GM21390 (cell line): ENCODE data around the gene GRIN2A.

Source experiments
- ATAC-seq: cut with Tn5 transposase; IDR thresholded peaks from one replicate; pipeline ENCODE4 v1.9.1; 2021; ENCODE audit not compliant: unreplicated experiment

GRIN2A gene

DNA sequence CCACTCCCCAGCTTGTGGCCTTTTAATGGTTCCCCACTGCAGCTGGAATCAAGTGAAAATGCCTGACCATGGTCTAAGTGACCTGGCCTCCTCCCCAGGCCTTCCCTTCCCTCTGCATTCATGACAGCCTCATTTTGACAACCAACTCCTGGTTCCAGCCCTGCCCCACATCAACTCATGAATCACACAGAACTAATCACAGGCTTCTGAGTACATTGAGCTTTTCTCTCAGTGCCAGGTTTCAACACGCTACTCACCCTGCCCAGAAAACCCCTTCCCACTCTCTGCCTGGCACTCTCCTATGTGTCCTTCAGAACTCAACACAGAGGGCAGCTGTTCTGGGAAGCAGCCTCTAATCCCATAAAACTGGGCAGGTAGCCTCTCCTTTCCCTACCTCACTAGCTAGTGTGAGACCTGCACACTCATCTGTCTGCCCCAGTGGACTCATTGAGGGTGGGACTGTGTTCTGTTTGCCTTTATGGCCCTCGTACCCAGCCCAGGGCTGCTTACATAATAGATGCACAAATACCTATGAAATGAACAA lies 313.6 kb downstream of the GRIN2A start:
- no peak for ATAC-seq

DNA sequence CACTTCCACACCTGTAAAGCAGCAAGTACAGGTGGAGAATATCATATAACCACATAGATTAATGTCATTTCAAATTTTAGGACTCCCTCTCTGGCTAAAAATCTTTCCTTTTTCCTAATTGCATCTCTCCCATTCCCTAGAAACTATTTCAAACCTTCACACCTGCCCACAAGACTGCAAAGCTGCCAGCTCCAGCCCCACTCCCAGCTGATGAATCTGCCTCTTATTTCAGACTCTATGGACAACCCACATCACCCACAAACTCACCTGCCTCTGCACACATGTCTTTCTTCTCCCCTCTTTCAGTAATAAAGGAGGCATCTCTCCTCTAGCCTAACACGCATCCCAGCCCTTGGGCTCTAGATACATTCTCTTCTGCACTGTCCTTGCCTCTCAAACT lies 315.1 kb downstream of the GRIN2A start:
- no peak for ATAC-seq

DNA sequence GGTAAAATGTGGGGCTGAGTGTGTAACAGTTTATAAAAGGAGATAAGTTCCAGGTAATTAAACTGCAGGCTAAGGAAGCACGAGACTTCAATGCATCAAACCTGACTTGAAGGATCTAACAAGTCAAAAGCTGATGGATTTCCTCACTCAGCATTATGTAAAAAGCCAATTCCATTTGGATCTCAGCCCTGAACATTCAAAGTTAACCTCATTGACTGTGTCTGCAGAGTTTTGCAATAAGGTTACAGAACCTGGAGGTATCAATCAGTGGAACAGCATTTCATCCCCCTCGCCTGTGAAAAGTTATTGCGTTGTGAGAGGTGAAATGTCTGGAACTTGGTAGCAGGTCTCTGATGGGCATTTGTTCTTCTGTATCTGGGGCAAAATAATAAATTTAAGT lies 317.8 kb downstream of the GRIN2A start:
- no peak for ATAC-seq

DNA sequence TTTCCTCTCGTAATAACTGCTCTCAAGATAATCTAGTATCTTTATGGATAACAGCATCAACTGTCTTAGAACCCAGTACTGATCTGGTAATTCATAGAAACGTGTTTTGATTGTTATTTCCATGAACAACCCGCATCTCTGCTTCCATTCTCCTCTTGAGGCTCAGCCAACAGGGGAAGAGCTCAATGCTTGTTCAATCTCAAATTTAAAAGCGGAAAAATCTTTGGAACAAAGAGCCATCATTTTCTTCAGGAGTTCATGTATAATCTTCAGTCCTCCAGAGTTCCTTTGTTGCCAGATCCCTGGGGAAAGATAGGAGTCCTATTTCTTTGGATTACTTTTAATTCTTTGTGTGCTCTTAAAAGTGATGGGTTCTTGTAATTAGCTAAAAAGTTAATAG lies 319.9 kb downstream of the GRIN2A start:
- ATAC-seq = no peak

DNA sequence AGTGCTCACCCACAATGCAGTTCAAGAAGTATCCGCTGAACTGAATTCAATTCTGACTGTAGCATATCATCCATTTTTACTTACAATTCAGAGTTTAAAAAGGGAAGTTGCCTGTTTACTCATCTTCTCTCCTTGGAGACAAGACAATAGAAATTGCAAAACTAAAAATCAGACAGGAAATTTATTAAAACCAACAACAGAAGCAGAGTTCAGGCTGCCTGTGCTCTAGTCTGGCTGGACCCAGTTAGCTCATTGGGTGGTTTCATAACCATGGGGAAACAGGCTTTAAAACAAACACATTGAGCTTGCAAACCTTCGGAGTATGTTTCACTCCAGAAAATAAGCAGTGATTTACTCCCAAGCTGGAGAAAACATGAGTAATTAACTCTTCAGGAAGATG lies 321.4 kb downstream of the GRIN2A start:
- no peak for ATAC-seq

DNA sequence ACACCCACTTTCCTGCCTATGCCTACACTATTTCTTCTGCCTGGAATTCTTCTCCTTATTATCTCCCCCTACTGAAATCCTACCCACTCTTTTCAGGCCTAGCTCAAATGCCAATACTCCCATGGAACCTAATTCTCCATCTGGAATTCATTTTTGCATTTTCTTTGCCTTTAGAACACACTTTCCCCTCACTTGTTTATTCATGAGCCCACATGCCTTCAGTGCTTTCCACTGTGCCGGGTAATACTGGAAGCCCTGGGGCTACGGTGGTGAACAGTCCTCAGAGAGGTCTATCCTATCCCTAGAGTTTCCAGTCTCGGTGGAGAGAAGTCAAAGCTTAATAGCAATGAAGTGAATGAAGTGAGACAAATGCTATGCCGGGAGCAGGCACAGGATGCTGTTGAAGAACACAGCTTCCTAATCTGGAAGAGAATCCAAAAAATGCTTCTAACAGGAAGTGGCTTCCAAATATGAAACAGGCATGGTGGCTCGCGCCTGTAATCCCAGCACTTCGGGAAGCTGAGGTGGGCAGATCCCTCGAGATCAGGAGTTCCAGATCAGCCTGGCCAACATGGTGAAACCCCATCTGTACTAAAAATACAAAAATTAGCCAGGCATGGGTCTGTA lies 322.4 kb downstream of the GRIN2A start:
- no peak for ATAC-seq

DNA sequence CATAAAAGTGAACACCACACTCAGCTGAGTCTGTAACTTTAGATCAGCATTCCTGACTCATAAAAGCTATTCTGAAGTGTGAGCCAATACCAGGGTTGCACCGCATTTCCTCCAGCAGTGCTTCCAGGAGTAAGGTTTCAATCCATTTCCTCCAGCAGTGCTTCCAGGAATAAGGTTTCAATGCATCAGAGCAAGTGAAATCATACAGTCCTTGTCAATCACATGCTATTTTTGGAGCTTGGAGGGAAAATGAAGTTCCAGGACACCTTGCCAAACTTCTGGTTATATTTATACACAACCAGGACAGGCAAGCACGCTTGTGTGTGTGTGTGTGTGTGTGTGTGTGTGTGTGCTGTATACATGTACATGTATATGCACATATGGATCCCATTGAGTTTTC lies 327.6 kb downstream of the GRIN2A start:
- no peak for ATAC-seq

DNA sequence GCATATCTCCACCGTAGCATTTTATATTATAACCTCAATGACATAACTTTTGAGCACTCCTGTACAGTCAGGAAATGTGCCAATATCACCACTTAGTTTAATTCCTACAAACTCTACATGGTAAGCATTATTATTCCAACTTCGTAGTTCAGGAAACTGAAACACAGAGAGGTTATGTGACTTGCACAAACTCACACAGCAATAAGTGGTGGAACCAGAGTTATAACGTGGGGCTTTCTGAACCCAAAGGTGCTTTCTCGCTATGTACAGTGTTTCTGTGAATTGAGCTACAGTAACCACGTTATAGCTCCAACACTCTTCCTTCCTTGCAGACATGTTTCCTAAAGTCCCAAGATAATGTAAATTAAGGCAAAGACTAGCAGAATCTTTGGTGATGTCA lies 330.2 kb downstream of the GRIN2A start:
- ATAC-seq = no peak

DNA sequence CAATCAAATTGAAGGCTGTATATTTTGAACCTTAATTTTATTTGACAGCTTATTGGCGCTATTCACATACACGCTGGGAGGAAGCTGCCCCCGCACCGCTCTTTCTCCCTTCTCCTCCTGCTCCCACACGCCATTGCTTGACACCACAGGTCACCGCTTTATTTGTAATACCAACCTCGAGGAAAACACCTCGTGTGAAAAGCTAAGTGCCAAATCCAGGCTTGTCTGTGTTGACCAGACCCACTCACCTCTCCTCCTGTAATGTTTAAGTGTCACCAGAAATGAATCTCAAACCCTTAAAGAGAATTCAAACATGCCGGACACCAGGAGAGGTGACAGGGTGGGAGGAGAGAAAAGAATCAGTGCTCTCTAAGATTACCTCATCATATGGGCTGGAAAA lies 331.4 kb downstream of the GRIN2A start:
- no peak for ATAC-seq

DNA sequence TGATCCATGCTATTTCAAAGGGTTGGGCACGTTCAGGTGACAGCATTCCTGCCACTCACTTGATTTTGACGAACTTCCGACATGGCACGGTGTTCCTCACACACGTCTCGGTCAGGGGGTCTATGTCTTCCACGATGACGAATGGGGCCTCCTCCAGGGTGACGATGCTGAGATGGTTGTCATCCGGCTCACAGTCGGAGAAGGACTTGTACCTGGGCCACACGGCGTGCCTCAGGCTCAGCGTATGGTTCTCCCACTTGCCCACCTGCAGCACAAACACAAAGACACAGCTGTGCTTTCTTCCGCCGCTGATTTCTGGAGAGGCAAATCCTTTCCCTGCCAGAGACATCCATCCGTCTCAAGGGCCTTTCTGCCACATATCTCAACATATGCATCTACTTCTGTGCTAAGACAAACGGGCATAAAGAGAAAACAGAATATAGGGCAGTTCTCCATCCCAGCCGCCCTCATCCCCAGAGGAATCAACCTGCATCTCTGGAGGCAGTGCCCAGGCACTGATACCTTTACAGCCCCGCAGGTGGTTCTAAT lies 332.5 kb downstream of the GRIN2A start:
- no peak for ATAC-seq

DNA sequence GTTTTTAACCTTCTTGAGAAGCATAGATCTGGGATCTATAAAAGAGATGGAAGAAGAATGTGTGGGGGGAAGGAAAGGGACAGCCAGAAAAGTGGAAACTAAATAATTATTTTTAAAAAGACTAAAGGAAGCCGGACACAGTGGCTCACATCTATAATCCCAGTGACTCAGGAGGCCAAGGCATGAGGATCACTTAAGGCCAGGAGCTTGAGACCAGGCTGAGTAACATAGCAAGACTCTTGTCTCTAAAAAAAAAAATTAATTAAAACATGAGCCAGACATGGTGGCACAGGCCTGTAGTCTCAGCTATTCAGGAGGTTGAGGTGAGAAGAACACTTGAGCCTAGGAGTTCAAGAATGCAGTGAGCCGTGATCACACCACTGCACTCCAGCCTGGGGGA lies 335.1 kb downstream of the GRIN2A start:
- ATAC-seq = no peak

DNA sequence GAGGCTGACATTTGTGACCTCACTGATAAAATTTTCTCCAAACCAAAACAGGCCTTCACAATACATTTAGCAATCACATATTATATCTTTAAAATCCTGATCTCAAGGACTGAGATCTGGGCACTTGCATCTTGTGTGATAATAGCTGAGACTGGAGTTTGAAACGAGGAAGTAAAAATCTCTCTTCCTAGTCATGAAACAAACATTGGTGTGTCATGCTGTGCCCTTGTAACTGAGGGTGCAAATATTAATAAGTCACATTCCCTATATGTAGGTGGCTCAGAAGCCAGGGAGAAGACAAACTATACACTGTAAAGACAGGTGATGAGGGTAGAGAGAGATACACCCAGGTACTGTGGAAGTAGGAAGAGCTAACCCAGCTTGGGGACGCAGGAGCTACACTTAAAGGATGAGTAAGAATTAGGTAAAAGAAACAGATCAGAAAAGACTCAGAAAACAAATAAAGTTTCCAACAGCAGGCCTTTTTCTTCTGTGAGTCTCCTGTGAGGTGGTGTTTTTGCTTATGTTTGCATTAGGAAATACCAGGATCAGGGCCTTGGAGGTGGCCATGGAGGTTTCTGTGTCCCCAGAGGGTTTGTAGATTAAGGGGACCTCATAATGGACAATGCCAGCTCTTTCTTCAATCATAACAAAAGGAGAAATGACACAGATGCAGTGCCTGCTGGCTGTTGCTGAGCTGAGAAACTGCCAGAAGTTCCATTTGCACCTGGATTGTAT lies 335.7 kb downstream of the GRIN2A start:
- no peak for ATAC-seq

DNA sequence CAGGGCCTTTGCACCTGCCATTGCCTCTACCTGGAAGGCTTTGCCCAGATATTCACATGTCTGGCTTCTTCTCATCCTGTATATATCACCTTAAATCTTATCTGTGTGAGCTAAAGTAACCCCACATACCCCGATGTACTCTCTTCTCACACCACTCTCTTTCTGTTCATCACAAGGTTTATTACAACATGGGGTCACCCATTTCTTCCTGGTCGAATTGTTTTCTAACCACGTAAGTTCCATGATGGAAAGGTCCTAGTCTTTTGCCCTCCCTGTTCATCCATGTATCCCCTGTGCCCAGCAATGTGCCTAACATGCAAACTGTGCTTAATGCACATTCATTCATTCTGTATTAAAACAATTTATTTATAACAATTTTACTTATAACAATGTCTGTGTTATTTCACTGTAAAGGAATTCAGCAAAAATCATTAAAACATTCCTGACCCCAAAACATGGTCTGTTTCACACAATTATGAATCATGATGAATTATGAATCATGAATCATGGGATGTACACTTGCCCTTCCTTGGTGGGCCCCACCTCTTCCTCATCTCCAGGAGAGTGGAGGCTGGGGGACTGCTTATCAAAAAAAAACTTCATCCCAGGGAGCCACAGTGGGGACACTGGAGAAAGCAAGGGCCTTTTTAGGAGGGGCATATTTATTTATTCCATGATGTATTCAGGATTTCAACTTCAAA lies 336.4 kb downstream of the GRIN2A start:
- no peak for ATAC-seq

DNA sequence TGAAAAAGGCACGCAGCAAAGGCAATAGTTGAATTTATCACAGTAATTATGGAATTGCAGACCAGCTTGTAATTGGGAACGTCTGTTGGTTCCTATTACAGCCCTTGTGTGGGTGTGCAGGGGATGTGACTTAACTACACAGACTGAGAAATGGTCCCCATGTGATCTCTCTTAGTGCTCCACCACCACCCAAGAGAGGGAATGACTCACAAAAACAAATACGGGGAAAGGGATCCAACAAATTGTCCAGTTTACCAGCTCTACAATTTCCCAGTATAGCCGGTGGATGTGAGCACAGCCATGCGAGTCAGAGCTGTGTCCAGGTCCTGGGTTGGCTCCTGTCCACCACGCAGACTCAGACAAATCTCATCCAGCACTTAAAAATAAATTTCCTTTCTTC lies 337.9 kb downstream of the GRIN2A start:
- no peak for ATAC-seq

DNA sequence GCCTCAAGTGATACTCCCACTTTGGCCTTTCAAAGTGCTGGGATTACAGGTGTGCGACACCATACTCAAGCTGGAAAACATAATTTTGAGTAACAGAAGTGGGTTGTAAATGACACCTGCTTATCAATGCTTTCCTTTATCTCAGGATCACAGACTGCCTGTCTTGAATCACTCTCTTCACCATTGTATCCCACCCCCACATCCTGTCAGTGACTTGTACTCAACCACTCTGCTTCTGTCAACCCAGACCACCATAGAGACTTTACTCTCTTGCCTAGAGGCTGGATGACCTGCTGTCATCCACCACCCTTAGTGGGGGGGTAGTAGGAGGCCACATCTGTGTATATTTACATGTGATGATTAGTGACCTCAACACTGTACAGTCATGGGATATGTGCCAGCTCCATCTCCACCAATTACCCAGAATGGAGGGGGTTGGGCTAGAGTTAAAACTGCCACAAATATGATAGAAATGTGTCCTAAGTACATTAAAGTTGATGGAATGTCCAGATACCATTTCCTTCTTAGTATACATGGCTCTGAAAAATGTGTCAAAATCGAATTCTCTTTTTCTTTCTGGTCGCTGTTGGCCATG lies 338.7 kb downstream of the GRIN2A start:
- no peak for ATAC-seq

DNA sequence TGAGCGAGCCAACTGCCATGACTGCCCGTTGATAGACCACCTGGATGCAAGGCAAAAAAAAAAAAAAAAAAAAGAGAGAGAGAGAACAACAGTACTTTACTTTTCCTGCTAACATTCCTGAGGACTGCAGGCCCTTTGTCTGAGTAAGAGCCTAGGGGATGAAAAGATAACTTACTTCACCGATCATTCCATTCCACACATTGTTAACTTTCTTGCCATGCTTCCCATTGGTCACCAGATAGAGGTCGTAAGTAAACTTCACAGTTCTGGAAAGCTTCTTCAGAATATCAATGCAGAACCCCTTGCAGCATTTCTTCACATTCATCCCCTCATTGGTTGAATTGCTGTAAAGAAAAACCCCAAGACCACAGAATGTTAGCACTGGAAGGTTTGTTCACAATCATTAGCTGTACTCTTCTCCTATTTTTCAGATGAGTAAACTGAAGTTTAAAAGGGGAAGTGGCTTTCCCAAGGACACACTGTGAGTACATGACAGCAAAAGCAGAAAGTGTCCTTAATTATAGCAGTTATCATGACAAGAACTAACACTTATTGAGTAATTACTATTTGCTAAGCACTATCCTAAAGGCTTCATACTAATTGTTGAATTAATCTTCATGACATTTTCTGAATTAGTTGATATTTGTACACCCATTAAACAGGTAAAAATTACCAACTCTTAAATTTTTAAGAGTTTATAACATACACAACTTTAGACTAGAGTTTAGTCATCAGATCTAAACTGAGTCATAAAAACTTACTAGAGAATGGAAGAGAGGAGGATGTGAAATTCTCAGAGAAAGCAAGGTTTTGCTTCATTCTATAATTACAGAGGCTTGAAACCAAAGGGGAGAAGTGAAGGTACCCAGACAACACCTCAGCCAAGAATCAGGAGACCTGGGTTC lies 341.2 kb downstream of the GRIN2A start:
- ATAC-seq = peak; percentile 80

DNA sequence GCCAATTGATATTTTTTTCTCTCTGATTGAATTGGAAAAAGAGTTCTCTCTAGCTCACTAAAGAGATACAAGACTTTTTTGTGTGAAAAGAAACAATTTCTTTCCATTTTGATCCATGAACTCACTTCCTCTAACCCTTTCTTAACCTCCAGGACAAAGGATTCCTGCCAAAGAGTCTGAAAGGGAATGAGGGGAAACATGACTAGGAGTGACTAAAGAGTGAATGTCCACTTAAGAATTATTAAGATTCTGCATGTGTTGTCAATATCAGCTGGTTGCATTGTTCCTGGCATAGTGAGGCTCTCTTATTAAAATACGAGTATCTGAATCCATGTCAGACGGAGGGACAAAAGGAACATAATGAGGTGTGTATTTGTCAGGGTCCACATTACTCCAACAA lies 344.7 kb downstream of the GRIN2A start:
- no peak for ATAC-seq

DNA sequence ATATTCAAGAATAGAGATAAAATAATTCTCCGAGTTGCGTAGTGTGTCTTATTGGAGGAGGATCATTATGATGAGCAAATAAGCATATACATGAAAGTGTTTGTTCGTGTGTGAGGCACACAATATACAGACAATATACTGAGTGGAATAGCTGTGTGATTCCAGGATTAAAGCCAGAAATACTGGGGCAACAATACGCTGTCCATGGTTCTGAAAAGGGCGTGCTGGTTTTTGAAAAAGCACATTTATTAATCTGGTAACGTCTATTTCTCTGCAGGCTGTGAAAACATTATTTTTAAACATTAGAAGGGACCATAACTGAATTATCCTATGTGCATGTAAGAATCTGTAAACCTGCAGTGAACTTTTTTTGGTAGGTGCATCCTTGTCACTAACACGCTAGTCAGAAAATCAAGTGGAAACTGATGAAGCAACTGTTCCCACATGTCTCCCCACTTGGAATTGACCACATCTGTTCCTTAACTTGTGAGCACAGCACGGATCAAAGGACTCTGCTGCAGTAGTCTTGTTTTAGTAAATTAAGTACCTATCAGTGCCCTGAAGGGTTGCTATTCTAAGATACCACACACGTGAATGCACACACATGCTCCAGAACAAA lies 346.0 kb downstream of the GRIN2A start:
- no peak for ATAC-seq

DNA sequence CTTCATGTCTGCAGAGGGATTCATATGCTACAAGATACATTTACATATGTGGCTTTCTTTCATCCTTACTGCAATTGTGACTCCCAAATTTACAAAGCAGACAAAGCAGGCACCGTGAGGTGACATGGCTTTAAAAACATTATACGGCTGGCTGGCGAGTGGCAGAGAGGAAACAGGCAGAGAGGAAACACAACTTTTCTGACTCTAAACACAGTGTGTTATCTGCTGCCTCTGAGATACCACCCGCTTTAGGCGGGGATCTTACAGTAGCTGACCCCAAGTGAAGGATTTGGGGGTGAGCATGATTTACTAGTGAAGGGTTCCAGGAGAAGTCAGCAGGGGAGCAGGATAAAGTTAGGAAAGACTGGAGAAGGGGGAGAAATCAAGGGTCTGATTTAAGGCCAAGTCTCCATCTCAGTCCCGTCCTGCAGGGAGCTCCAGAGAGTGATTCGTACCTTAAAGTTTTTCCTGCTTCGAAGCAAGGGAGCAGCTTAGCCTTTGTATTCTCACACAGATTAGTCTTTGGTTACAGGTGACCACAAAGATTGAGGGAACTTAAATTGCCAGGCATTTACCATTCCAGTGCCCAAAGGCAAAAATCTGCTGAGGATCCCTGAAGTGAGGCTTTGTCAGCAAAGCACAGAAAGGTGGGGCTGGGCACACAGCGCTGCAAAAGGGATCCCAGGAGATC lies 355.0 kb downstream of the GRIN2A start:
- ATAC-seq = no peak
